ENCODE measurements around the gene PRR14. TPM values are rescaled to one million over a fixed set of nuclear protein-coding genes. Genes with fewer than 3 reads are reported as not detected.

Gene PRR14
- total RNA-seq (5.9 and 6.6 TPM in 2 replicates), polyA plus RNA-seq (2.5 and 4.7 TPM in 2 replicates), polyA minus RNA-seq (ENCODE audit: low replicate concordance) (2.8 and 9.5 TPM in 2 replicates)
- polyA plus RNA-seq (2012) = 13.5 and 28.4 TPM in 2 replicates

DNA sequence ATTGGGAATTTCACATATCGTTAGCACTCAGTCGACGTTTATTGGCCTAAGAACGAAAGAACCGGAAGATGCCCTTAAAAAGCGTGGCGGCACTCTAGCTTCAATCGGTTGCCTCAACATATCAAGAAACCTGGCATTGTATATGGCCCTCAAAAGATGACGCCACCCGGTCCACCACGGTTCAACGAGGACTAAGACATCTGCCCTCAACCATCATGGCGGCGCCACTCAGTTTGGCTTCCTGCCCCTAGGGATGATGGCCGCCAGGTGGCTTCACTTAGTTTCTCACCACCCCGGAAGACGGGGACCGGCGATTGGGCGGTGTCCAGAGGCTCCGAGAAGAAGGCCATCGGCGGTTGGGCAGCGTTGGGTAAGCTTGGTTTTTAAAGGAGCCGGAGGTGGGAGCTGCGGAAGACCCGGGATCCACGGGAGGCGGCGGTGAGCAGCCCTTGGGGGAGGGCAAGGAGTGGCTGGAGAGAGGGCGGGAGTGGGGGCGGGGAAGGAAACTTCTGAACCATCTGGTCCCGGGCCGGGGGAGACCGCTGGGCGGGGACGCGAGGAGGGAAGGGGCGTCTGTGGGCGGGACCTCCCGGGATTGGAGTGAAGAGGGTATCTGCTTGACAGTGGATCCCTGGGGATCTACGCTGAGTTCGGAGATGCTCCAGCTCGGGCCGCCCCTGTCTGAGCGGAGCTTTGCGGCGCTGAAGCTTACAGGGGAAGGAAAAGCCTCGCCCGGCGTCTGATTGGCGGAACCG is at the start of gene PRR14:
Gene PRR14 (plus strand): TSS at position 592 of the 755 bp plus-strand sequence. CDS start 686 bp downstream, outside the sequence.
- H3K4me3 ChIP-seq (replicated peaks in 1 of 4; ENCODE audit: control extremely low read depth in 1 of 4, insufficient read depth in 1 of 4, low read depth in 3 of 4, low read length in 4 of 4) = peak within 1 kb of the TSS; percentile 81 to 99 (median 95)
- peaks cover 7% of the 10 kb centered on the region for H3K36me3 ChIP-seq (ENCODE audit: control insufficient read depth, insufficient read depth, low read length)
- peak; percentile 99 to 100 for DNase-seq (ENCODE audit: low read depth in 2 of 2)
- H3K27ac ChIP-seq (ENCODE audit: insufficient read depth, low read length) = peak within 1 kb of the TSS; percentile 94
- no peaks in the 10 kb centered on the region for H4K20me1 ChIP-seq (ENCODE audit: control insufficient read depth, extremely low read depth, insufficient read depth, low read length)
- peak within 1 kb of the TSS; percentile 90 for H3K4me2 ChIP-seq (ENCODE audit: extremely low read depth, insufficient read depth, low read length)
- no peaks in the 10 kb centered on the region for H3K9me3 ChIP-seq (ENCODE audit: control insufficient read depth, insufficient read depth, low read depth, low read length)
- TF ChIP-seq EZH2 (IDR thresholded peaks at IDR 0.05; ENCODE audit: low read length, missing control alignments) = no peak
- TF ChIP-seq, protein P1, sequence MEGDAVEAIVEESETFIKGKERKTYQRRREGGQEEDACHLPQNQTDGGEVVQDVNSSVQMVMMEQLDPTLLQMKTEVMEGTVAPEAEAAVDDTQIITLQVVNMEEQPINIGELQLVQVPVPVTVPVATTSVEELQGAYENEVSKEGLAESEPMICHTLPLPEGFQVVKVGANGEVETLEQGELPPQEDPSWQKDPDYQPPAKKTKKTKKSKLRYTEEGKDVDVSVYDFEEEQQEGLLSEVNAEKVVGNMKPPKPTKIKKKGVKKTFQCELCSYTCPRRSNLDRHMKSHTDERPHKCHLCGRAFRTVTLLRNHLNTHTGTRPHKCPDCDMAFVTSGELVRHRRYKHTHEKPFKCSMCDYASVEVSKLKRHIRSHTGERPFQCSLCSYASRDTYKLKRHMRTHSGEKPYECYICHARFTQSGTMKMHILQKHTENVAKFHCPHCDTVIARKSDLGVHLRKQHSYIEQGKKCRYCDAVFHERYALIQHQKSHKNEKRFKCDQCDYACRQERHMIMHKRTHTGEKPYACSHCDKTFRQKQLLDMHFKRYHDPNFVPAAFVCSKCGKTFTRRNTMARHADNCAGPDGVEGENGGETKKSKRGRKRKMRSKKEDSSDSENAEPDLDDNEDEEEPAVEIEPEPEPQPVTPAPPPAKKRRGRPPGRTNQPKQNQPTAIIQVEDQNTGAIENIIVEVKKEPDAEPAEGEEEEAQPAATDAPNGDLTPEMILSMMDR (conservative IDR thresholded peaks at IDR 0.05 in 1 of 2, IDR thresholded peaks at IDR 0.05 in 1 of 2; ENCODE audit: low read depth in 1 of 2, low read length in 2 of 2) = peak in 1 of 2 donors; percentile 13
- H3K9ac ChIP-seq (ENCODE audit: insufficient read depth, low read length) = peak within 1 kb of the TSS; percentile 88
- peak within 1 kb of the TSS; percentile 99 for H2AFZ ChIP-seq (ENCODE audit: low read length)
- peaks cover 13% of the 10 kb centered on the region for H3K79me2 ChIP-seq (ENCODE audit: control insufficient read depth, insufficient read depth, low read length)
- H3K4me1 ChIP-seq (ENCODE audit: control insufficient read depth, extremely low read depth, insufficient read depth, low read length) = peaks cover 5% of the 10 kb centered on the region
- H3K27me3 ChIP-seq (ENCODE audit: control insufficient read depth, insufficient read depth, low read length) = no peaks in the 10 kb centered on the region

GRCh38 chr16:30601966-30602365 is 48.8 kb upstream of the PRR14 start:
- Histone ChIP-seq H3K79me2 (ENCODE audit: control insufficient read depth, insufficient read depth, low read length) (no peaks in the 10 kb centered on the region), H3K4me2 (ENCODE audit: extremely low read depth, insufficient read depth, low read length) (no peak overlapping the region), H3K9me3 (ENCODE audit: control insufficient read depth, insufficient read depth, low read depth, low read length) (no peaks in the 10 kb centered on the region), H3K4me3 (replicated peaks in 1 of 4; ENCODE audit: control extremely low read depth in 1 of 4, insufficient read depth in 1 of 4, low read depth in 3 of 4, low read length in 4 of 4) (no peak overlapping the region), H3K27ac (ENCODE audit: insufficient read depth, low read length) (no peak overlapping the region), H3K27me3 (ENCODE audit: control insufficient read depth, insufficient read depth, low read length) (no peaks in the 10 kb centered on the region), H4K20me1 (ENCODE audit: control insufficient read depth, extremely low read depth, insufficient read depth, low read length) (no peaks in the 10 kb centered on the region), H3K9ac (ENCODE audit: insufficient read depth, low read length) (no peak overlapping the region), H3K36me3 (ENCODE audit: control insufficient read depth, insufficient read depth, low read length) (peaks cover 12% of the 10 kb centered on the region), H3K4me1 (ENCODE audit: control insufficient read depth, extremely low read depth, insufficient read depth, low read length) (peaks cover 6% of the 10 kb centered on the region), H2AFZ (ENCODE audit: low read length) (no peak overlapping the region)
- no peak for TF ChIP-seq EZH2 (IDR thresholded peaks at IDR 0.05; ENCODE audit: low read length, missing control alignments)
- TF ChIP-seq, protein P1 (conservative IDR thresholded peaks at IDR 0.05 in 1 of 2, IDR thresholded peaks at IDR 0.05 in 1 of 2; ENCODE audit: low read depth in 1 of 2, low read length in 2 of 2) = no peak
- DNase-seq (ENCODE audit: low read depth in 2 of 2) = no peak

- TF ChIP-seq, protein P1 (conservative IDR thresholded peaks at IDR 0.05 in 1 of 2, IDR thresholded peaks at IDR 0.05 in 1 of 2; ENCODE audit: low read depth in 1 of 2, low read length in 2 of 2) = no peak
- no peak for TF ChIP-seq EZH2 (IDR thresholded peaks at IDR 0.05; ENCODE audit: low read length, missing control alignments)
- H2AFZ ChIP-seq (ENCODE audit: low read length) = no peak overlapping the region
- peaks cover 6% of the 10 kb centered on the region for H3K4me1 ChIP-seq (ENCODE audit: control insufficient read depth, extremely low read depth, insufficient read depth, low read length)
- H3K27me3 ChIP-seq (ENCODE audit: control insufficient read depth, insufficient read depth, low read length) = no peaks in the 10 kb centered on the region
- no peak overlapping the region for H3K9ac ChIP-seq (ENCODE audit: insufficient read depth, low read length)
- DNase-seq (ENCODE audit: low read depth in 2 of 2) = peak in 1 of 2 donors; percentile 57
- peaks cover 12% of the 10 kb centered on the region for H3K36me3 ChIP-seq (ENCODE audit: control insufficient read depth, insufficient read depth, low read length)
- no peak overlapping the region for H3K4me2 ChIP-seq (ENCODE audit: extremely low read depth, insufficient read depth, low read length)
- H3K9me3 ChIP-seq (ENCODE audit: control insufficient read depth, insufficient read depth, low read depth, low read length) = no peaks in the 10 kb centered on the region
- H3K27ac ChIP-seq (ENCODE audit: insufficient read depth, low read length) = peak overlapping the region; percentile 4
- H3K79me2 ChIP-seq (ENCODE audit: control insufficient read depth, insufficient read depth, low read length) = no peaks in the 10 kb centered on the region
- H4K20me1 ChIP-seq (ENCODE audit: control insufficient read depth, extremely low read depth, insufficient read depth, low read length) = no peaks in the 10 kb centered on the region
- no peak overlapping the region for H3K4me3 ChIP-seq (replicated peaks in 1 of 4; ENCODE audit: control extremely low read depth in 1 of 4, insufficient read depth in 1 of 4, low read depth in 3 of 4, low read length in 4 of 4)
These were observed 48.0 kb upstream of the PRR14 start for GRCh38 chr16:30602616-30603277.

Data from fibroblast of lung (primary cell).